ENCODE results near the gene ANGPTL3.

The ANGPTL3 gene

DNA sequence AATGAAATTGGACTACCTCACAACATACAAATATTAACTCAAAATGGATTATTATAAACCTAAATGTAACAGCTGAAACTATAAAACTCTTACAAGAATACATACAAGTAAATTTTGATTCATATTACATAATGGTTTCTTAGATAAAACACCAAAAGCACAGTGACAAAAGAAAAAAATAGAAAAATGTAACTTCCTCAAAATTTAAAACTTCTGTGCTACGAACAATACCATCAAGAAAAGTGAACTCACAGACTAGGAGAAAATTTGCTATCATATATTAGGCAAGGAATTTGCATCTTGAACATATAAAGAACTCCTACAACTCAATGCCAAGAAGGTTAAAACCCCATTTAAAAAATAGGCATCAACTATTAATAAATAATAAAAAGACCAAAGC is 31.2 kb downstream of the ANGPTL3 start:
- no peak for DNase-seq

DNA sequence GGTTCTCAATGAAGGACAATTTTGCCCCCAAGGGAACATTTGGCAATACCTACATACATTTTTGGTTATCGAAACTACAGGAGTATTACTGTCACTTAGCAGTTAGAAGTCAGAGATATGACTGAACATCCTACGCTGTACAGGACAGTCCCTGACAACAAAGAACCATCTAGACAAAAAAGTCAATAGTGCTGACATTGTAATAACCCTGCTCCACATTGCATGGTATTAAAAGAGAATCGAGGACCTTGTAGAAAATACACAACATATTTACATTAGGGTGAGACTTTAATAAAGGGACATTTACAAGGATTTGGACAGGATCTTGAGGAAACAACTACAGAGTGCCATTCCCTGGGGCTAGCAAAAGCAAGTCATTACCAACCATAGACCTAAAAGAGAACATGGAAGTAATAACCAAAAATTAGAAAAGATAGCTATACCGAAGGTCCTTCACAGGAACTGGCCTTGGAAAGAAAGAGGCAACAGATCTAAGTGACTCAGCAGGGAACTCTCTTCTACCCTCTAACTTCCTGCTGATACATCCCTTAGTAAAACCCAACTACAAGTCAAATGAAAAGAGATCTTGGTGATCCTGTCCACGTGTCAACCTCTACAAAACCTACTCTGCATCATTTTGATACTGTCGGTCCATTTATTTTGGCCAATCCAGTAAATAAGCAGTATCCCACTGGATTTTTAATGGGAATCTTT is 40.2 kb downstream of the ANGPTL3 start:
- no peak for DNase-seq

DNA sequence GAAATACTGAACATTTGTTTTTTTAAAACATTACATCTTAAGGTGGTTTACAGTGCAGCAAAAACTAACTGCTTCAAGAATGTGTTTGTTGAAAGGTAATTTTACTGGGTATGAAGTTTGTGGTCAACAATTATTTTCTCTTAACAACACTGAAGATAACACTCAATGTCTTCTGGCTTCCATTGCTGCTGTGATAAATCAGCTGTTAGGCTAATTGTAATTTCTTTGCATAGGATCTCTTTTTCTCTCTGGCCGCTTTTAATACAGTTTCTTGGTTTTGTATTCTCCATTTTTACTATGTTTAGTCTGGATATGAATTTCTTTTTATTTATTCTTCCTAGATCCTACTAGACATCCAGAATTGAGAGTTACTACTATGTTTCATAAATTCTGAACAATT is 46.0 kb downstream of the ANGPTL3 start:
- no peak for DNase-seq

DNA sequence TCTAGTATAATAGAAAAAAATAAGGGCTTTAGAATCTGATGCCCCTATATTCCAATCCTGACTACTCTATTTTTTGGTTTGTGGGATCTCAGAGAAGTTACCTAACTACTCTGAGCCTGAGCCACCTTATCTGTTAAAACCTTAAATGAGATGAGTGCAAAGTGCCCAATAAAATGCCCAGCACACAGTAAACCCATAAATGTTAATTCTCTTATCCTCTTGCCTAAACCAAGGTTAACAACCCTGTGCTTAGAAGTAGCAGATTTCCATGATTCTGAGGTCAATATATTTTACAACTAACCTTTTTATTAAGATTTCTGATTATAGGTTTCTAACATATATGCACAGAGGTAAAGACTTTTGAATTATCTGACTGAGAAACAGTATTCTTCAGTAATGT is 55.1 kb downstream of the ANGPTL3 start:
- DNase-seq, result no peak

DNA sequence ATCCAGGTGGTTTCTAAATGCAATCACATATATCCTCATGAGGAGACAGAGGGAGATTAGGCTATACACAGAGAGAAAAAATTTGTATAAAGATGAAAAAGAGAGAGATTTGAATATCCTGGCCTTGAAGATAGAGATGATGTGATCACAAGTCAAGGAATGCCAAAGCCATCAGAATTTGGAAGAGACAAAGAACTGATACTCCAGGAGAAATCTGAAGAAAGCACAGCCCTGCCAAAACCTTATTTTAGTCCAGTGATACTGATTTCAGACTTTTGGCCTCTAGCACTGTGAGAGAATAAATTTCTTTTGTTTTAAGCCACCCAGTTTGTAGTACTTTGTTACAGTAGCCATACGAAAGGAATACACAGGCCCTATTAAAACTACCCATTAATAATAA is 57.4 kb downstream of the ANGPTL3 start:
- DNase-seq, result no peak
